Peyer's patch (tissue), 4 donors: ENCODE results near the gene PDCD5. TPM values are rescaled to one million over a fixed set of nuclear protein-coding genes. Genes with fewer than 3 reads are reported as not detected.
"Not testable (repeated sequence)": the region's sequence is repeated elsewhere in the genome, so short reads cannot be mapped to it uniquely, and the experiment has no call there.

Experiments used
- DNase-seq, 3 donors: peaks; one replicate each; pipeline ENCODE4 v3.0.0-alpha.2; 2017 to 2019
- H3K27ac ChIP-seq, 4 donors: fragments of 200-600 bp; sonication (generic); one replicate each; pipeline ENCODE4 v1.5.1; 2016 to 2019
- H3K27me3 ChIP-seq, 2 donors: fragments of 200-600 bp; sonication (generic); one replicate each; pipeline ENCODE4 v1.5.1; 2019
- H3K36me3 ChIP-seq, 3 donors: fragments of 200-600 bp; sonication (generic); one replicate each; pipeline ENCODE4 v1.5.1; 2016 to 2019
- H3K4me1 ChIP-seq, 4 donors: fragments of 200-600 bp; sonication (generic); one replicate each; pipeline ENCODE4 v1.5.1; 2016 to 2019
- H3K4me3 ChIP-seq, 4 donors: fragments of 200-600 bp; sonication (generic); 1 replicate in 3 of 4; 2 replicates in 1 of 4; pipeline ENCODE4 v1.5.1; 2016 to 2019; ENCODE audit warnings: mild to moderate bottlenecking in 1 of 4
- H3K9me3 ChIP-seq, 4 donors: fragments of 200-600 bp; sonication (generic); one replicate each; pipeline ENCODE4 v1.5.1; 2016 to 2019; ENCODE audit warnings: mild to moderate bottlenecking in 1 of 4
- POLR2A ChIP-seq, 2 donors: fragments of 450-650 bp; IDR thresholded peaks; one replicate each; pipeline ENCODE4 v1.5.1; 2017; ENCODE audit warnings: antibody characterized with exemption in 2 of 2, mild to moderate bottlenecking in 2 of 2, moderate library complexity in 2 of 2
- total RNA-seq, 4 donors: library from RNA; depleted of rRNA; stranded (reverse); fragments of >200 nt; gene quantifications; one replicate each; pipeline ENCODE4 v1.1.0, GENCODE V29; 2016
- TF ChIP-seq, protein P1 (sequence below), 6 experiments: fragments of 450-650 bp in 4 of 6; fragments of 200-600 bp in 2 of 6; sonication (generic) in 1 of 6; IDR thresholded peaks; one replicate each; pipeline ENCODE4 v1.5.1; 2017 to 2019; ENCODE audit warnings: antibody characterized with exemption in 6 of 6, mild to moderate bottlenecking in 3 of 6, moderate library complexity in 1 of 6

Gene PDCD5
- total RNA-seq, 4 donors from 2014 or later, result 32.5 to 80.0 (median 43.3) TPM

DNA sequence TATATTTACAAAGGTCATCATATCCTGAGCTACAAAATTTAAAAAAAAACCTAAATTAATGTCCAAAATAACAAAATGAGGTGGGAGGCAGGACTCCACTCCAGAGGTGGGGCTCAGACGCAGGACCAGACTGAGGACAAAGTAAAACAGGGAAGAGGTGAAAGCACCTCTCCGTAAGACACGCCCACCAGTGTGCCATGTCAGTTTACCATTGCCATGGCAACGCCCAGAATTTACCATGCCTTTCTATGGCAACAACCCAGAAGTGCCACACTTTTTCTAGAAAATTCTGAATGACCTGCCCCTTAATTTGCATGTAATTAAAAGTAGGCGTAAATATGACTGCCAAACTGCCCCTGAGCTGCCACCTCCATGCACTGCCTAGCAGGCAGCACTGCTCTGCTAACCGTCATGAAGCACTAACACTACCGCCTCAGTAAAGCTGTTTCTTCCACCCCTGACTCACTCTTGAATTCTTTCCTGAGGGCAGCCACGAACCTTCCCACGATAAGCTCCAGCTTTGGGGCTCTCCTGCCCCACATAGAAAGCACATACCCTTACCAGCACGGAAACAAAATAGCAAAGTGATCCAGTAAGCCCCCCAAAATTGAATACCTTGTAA, 22.3 kb upstream of the PDCD5 start:
- Histone ChIP-seq H3K4me3 (no peak overlapping the region), H3K27me3 (no peaks in the 10 kb centered on the region), H3K27ac (no peak overlapping the region), H3K9me3 (no peaks in the 10 kb centered on the region), H3K4me1 (no peaks in the 10 kb centered on the region), H3K36me3 (no peaks in the 10 kb centered on the region)
- TF ChIP-seq POLR2A (IDR thresholded peaks at IDR 0.05), result no peak
- TF ChIP-seq, protein P1, sequence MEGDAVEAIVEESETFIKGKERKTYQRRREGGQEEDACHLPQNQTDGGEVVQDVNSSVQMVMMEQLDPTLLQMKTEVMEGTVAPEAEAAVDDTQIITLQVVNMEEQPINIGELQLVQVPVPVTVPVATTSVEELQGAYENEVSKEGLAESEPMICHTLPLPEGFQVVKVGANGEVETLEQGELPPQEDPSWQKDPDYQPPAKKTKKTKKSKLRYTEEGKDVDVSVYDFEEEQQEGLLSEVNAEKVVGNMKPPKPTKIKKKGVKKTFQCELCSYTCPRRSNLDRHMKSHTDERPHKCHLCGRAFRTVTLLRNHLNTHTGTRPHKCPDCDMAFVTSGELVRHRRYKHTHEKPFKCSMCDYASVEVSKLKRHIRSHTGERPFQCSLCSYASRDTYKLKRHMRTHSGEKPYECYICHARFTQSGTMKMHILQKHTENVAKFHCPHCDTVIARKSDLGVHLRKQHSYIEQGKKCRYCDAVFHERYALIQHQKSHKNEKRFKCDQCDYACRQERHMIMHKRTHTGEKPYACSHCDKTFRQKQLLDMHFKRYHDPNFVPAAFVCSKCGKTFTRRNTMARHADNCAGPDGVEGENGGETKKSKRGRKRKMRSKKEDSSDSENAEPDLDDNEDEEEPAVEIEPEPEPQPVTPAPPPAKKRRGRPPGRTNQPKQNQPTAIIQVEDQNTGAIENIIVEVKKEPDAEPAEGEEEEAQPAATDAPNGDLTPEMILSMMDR (IDR thresholded peaks at IDR 0.05), result no peak
- DNase-seq, result no peak

GRCh38 chr19:32563761-32564160, 17.2 kb upstream of the PDCD5 start:
- no peaks in the 10 kb centered on the region for H3K4me1 ChIP-seq
- H3K27ac ChIP-seq, result no peak overlapping the region
- no peaks in the 10 kb centered on the region for H3K9me3 ChIP-seq
- no peaks in the 10 kb centered on the region for H3K27me3 ChIP-seq
- no peak for TF ChIP-seq POLR2A (IDR thresholded peaks at IDR 0.05)
- TF ChIP-seq, protein P1 (IDR thresholded peaks at IDR 0.05), result no peak
- H3K4me3 ChIP-seq, result no peak overlapping the region
- DNase-seq, result no peak
- no peaks in the 10 kb centered on the region for H3K36me3 ChIP-seq

DNA sequence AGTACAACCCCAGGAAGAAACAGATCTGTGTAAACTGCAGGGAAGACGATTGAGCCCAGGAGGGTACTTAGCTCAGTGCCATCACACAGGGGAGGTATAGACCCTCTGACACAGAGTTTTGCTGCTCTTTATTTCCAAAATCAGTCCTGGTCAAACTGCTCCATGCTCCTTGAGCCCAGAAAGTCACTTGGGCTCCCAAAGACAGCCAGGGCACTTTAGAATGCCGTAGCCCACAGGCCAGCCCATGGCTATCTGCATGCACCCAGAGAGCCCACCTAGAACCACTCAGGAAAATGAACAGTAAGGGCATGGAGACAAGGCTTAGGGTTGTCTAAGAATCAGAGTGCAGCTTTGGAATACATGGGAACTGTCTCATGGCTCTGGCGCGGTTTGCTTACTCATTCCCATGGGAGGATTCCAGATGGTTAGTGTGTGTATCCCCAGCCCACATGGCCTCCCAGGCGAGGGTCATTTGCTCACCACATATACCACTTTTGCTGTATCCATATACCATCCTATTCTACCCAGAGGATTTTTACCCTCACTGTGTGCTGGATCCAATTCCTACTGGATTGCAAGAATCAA, 14.7 kb upstream of the PDCD5 start:
- H3K4me3 ChIP-seq, result no peak overlapping the region

DNA sequence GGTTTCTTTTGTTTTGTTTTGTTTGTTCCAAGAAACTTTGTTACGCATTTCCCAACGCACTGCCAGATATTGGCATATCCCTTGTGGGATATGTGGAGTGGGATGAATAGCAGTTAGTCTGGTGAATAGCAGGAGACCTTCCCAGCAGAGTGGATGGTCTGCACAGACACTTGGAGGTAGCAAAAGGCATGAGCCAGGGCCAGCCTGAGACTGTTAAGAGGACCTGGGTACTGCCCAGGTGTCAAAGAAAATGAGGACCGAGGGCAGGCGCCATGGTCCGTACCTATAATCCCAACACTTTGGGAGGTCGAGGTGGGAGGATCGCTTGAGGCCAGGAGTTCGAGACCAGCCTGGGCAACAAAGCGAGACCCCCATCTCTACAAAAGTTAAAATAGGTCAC, 13.5 kb upstream of the PDCD5 start:
- Histone ChIP-seq H3K9me3 (no peaks in the 10 kb centered on the region), H3K27me3 (no peaks in the 10 kb centered on the region), H3K4me1 (no peaks in the 10 kb centered on the region), H3K4me3 (no peak overlapping the region), H3K27ac (no peak overlapping the region), H3K36me3 (no peaks in the 10 kb centered on the region)
- TF ChIP-seq, protein P1 (IDR thresholded peaks at IDR 0.05), result no peak
- TF ChIP-seq POLR2A (IDR thresholded peaks at IDR 0.05), result no peak
- DNase-seq, result no peak

More for the DNA sequence above, 14.7 kb upstream of the PDCD5 start:
- TF ChIP-seq POLR2A (IDR thresholded peaks at IDR 0.05), result no peak
- TF ChIP-seq, protein P1 (IDR thresholded peaks at IDR 0.05), result no peak
- H3K9me3 ChIP-seq, result no peaks in the 10 kb centered on the region
- no peak overlapping the region for H3K27ac ChIP-seq
- DNase-seq, result no peak
- no peaks in the 10 kb centered on the region for H3K27me3 ChIP-seq
- no peaks in the 10 kb centered on the region for H3K36me3 ChIP-seq
- no peaks in the 10 kb centered on the region for H3K4me1 ChIP-seq

DNA sequence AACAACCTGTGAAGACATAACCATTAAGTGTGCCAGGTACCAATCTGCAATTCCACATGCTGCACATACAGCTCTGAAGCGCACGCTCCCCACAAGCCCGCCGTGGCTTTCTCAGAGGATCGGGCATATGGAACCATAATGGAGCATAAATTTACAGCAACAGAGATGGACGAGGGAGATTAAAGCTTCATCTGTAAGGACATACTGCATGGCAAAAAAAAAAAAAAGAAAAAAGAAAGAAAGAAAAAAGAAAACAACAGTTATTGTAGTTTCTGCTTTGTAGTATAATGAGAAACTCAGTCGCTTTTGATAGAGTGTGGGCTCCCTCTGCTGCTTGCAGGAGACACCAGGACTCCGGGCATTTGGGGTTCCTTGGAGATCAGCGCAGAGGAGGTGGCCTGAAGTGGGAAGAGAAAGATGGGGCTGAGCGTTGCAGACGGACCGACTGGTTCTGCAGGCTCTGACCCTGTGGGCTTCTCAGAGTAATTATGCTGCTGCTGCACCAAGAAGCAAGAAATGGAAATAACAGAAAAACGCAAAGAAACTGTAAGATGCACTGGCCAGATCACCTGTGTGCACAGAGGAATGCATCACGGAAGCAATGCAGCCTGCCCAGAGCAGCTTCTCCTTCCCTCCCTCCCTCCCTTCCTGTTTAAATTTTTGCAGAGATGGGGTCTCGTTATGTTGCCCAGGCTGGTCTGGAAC, 10.8 kb upstream of the PDCD5 start:
- H3K4me1 ChIP-seq, result no peaks in the 10 kb centered on the region
- H3K27ac ChIP-seq, result no peak overlapping the region
- DNase-seq, result peak; percentile 24 to 71 (median 58)
- H3K36me3 ChIP-seq, result no peaks in the 10 kb centered on the region
- H3K9me3 ChIP-seq, result no peaks in the 10 kb centered on the region
- no peak for TF ChIP-seq POLR2A (IDR thresholded peaks at IDR 0.05)
- TF ChIP-seq, protein P1 (IDR thresholded peaks at IDR 0.05), result peak in 4 of 6 experiments; percentile 50 to 73 (median 69)
- no peak overlapping the region for H3K4me3 ChIP-seq
- no peaks in the 10 kb centered on the region for H3K27me3 ChIP-seq

DNA sequence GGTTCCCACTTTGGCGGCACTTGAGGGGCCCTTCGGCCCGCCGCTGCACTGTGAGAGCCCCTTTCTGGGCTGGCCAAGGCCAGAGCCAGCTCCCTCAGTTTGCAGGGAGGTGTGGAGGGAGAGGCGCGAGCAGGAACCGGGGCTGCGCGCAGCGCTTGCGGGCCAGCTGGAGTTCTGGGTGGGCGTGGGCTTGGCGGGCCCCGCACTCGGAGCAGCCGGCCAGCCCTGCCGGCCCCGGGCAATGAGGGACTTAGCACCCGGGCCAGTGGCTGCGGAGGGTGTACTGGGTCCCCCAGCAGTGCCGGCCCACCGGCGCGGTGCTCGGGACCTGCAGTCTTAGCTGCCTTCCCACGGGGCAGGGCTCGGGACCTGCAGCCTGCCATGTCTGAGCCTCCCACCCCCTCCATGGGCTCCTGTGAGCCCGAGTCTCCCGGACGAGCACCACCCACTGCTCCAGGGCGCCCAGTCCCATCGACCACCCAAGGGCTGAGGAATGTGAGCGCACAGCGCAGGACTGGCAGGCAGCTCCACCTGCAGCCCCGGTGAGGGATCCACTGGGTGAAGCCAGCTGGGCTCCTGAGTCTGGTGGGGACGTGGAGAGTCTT, 9.4 kb upstream of the PDCD5 start:
- DNase-seq, H3K9me3 ChIP-seq, H3K27me3 ChIP-seq, H3K4me1 ChIP-seq, H3K36me3 ChIP-seq, H3K27ac ChIP-seq, H3K4me3 ChIP-seq: not testable (repeated sequence)

DNA sequence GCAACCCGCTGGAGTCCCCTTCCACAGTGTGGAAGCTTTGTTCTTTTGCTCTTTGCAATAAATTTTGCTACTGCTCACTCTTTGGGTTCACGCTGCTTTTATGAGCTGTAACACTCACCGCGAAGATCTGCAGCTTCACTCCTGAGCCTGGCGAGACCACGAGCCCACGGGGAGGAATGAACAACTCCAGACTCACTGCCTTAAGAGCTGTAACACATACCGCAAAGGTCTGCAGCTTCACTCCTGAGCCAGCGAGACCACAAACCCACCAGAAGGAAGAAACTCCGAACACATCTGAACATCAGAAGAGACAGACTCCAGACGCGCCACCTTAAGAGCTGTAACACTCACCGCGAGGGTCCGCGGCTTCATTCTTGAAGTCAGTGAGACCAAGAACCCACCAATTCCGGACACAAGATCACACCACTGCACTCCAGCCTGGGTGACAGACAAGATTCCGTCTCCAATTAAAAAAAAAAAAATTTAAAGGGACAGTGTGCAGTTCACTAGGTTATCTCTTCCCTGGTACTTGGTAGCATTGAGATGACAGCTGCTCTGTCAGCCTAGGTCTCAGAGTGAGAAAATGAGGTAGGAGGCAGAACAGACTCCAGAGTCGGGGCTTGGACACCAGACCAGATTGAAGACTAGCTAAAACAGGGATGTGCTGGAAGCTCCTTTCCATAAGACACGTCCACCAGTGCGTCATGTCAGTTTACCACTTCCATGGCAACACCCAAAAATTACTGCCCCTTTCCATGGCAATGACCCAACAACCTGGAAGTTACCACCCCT, 8.1 kb upstream of the PDCD5 start:
- H3K36me3 ChIP-seq, H3K27me3 ChIP-seq, H3K4me3 ChIP-seq, DNase-seq, H3K27ac ChIP-seq, H3K9me3 ChIP-seq, H3K4me1 ChIP-seq: not testable (repeated sequence)
